Spleen (tissue), 7 donors: ENCODE measurements around the gene SEC22A.

ENCODE experiments used
- CTCF ChIP-seq, 11 experiments: fragments of 200-600 bp in 7 of 11; fragments of 450-650 bp in 4 of 11; sonication (generic) in 4 of 11; IDR thresholded peaks in 8 of 11; conservative IDR thresholded peaks in 3 of 11; 1 replicate in 7 of 11; 2 replicates in 4 of 11; pipeline versions ENCODE4 v1.4.0 to v1.8.0; 2016 to 2021; ENCODE audit warnings: antibody characterized with exemption in 11 of 11, inconsistent platforms in 4 of 11, mild to moderate bottlenecking in 1 of 11
- POLR2AphosphoS5 ChIP-seq, 3 donors: sonication (generic); formaldehyde crosslinking; IDR thresholded peaks; one replicate each; pipeline ENCODE4 v1.5.1; 2017; ENCODE audit warnings: antibody characterized with exemption in 3 of 3
- donor health status: DM: no; HTN: no; CAD: no; lungs with moderate emphysema.
- donor health status: DM: no; HTN: no; CAD: no.
- donor health status: DM: no; HTN: no; CAD: no.

GRCh38 chr3:123258811-123259420, 57.2 kb downstream of the SEC22A start:
- peak in 10 of 11 experiments; percentile 10 to 65 (median 44) for TF ChIP-seq CTCF (IDR thresholded peaks at IDR 0.05 in 8 of 11, conservative IDR thresholded peaks at IDR 0.05 in 3 of 11)
- no peak for TF ChIP-seq POLR2AphosphoS5 (IDR thresholded peaks at IDR 0.05)
